K562 (cell line): ENCODE data around the gene EPHA10. TPM values are rescaled to one million over a fixed set of nuclear protein-coding genes. Genes with fewer than 3 reads are reported as not detected.

Experiments used
- ATF1 ChIP-seq, 2 experiments: fragments of 450-650 bp in 1 of 2; IDR thresholded peaks; 2 replicates each; pipeline ENCODE4 v1.6.1; 2016; ENCODE audit warnings: missing compliant biosample characterization in 1 of 2, missing genetic modification characterization in 1 of 2
- ATF7 ChIP-seq: fragments of 450-650 bp; IDR thresholded peaks from 2 replicates; pipeline ENCODE4 v1.7.1; 2014; ENCODE audit warnings: mild to moderate bottlenecking, moderate library complexity
- CREB3 ChIP-seq: fragments of 450-650 bp; conservative IDR thresholded peaks from 2 replicates; pipeline ENCODE4 v1.6.1; 2016; ENCODE audit warnings: missing genetic modification characterization, low read depth, mild to moderate bottlenecking, missing compliant biosample characterization, moderate library complexity
- FOXM1 ChIP-seq, 2 experiments: fragments of 450-650 bp in 1 of 2; sonication (generic) in 1 of 2; formaldehyde crosslinking in 1 of 2; IDR thresholded peaks; 2 replicates each; pipeline versions ENCODE4 v1.6.1 to v1.9.0; 2017 to 2022; ENCODE audit warnings: low read depth in 2 of 2, mild to moderate bottlenecking in 2 of 2, missing genetic modification reagents in 1 of 2, moderate library complexity in 1 of 2
- GABPA ChIP-seq: fragments of 200-800 bp; sonication (Bioruptor generic); conservative IDR thresholded peaks from 2 replicates; pipeline ENCODE4 v1.6.1; 2016; ENCODE audit warnings: low read depth, missing genetic modification characterization, missing compliant biosample characterization
- HDAC1 ChIP-seq, 2 experiments: fragments of 450-650 bp; IDR thresholded peaks; 2 replicates each; pipeline ENCODE4 v1.6.1; 2016 to 2017; ENCODE audit warnings: inconsistent platforms in 1 of 2, mild to moderate bottlenecking in 1 of 2, moderate library complexity in 1 of 2
- JUND ChIP-seq, 2 experiments: IDR thresholded peaks; 2 replicates in 1 of 2; 3 replicates in 1 of 2; pipeline ENCODE4 v1.6.1; 2011; ENCODE audit warnings: borderline replicate concordance in 2 of 2, low read depth in 2 of 2, low read length in 2 of 2, improper control_type of control experiment in 1 of 2, missing biosample characterization in 1 of 2, missing genetic modification characterization in 1 of 2, missing genetic modification reagents in 1 of 2
- MYC ChIP-seq, 2 experiments: fragments of 250-450 bp in 1 of 2; sonication (Bioruptor Pico) in 1 of 2; IDR thresholded peaks; 2 replicates each; pipeline versions ENCODE4 v1.5.1 to v1.6.1; 2012 to 2021; ENCODE audit warnings: low read depth in 2 of 2, borderline replicate concordance in 1 of 2, improper control_type of control experiment in 1 of 2, low read length in 1 of 2, mild to moderate bottlenecking in 1 of 2, moderate library complexity in 1 of 2
- NKRF ChIP-seq: fragments of 450-650 bp; IDR thresholded peaks from 2 replicates; pipeline ENCODE4 v1.6.1; 2016; ENCODE audit warnings: borderline replicate concordance
- PHF20 ChIP-seq: fragments of 450-650 bp; IDR thresholded peaks from 2 replicates; pipeline ENCODE4 v1.6.1; 2018; ENCODE audit not compliant: partially characterized antibody
- PHF21A ChIP-seq: fragments of 450-650 bp; IDR thresholded peaks from 2 replicates; pipeline ENCODE4 v1.6.1; 2017; ENCODE audit warnings: low read depth, borderline replicate concordance
- POLR2H ChIP-seq: IDR thresholded peaks from 2 replicates; pipeline ENCODE4 v1.6.1; 2016; ENCODE audit warnings: missing genetic modification characterization, low read depth, mild to moderate bottlenecking, control low read depth, missing compliant biosample characterization, moderate library complexity
- RBFOX2 ChIP-seq: fragments of 200-400 bp; formaldehyde crosslinking; IDR thresholded peaks from 2 replicates; pipeline ENCODE4 v1.6.1; 2017; ENCODE audit warnings: low read depth, mild to moderate bottlenecking, low read length, moderate library complexity
- SIN3B ChIP-seq: fragments of 450-650 bp; IDR thresholded peaks from 2 replicates; pipeline ENCODE4 v1.6.1; 2017; ENCODE audit warnings: low read depth, mild to moderate bottlenecking, moderate library complexity
- SP1 ChIP-seq: sonication (generic); formaldehyde crosslinking; IDR thresholded peaks from 2 replicates; pipeline ENCODE4 v1.8.1; 2022; ENCODE audit warnings: mild to moderate bottlenecking, missing genetic modification reagents
- TBP ChIP-seq: optimal IDR thresholded peaks from 2 replicates; pipeline ENCODE3; 2011; ENCODE audit warnings: low read depth, low read length, improper control_type of control experiment
- TRIM24 ChIP-seq, 2 experiments: fragments of 450-650 bp; IDR thresholded peaks; 2 replicates each; pipeline ENCODE4 v1.6.1; 2016
- ZBTB17 ChIP-seq: fragments of 450-650 bp; formaldehyde crosslinking; IDR thresholded peaks from 2 replicates; pipeline ENCODE4 v1.4.0; 2020; ENCODE audit warnings: mild to moderate bottlenecking
- ZNF175 ChIP-seq: fragments of 200-800 bp; sonication (Bioruptor generic); IDR thresholded peaks from 2 replicates; pipeline ENCODE4 v1.6.1; 2016; ENCODE audit warnings: low read depth, mild to moderate bottlenecking, missing genetic modification characterization, missing compliant biosample characterization
- ZNF253 ChIP-seq: fragments of 250-450 bp; sonication (Bioruptor Pico); conservative IDR thresholded peaks from 2 replicates; pipeline ENCODE4 v1.6.1; 2021; ENCODE audit warnings: mild to moderate bottlenecking
- ZNF668 ChIP-seq: fragments of 250-450 bp; sonication (Bioruptor Pico); IDR thresholded peaks from 2 replicates; pipeline ENCODE4 v1.8.0; 2022; ENCODE audit warnings: mild to moderate bottlenecking, inconsistent platforms
- ZNF76 ChIP-seq: fragments of 250-450 bp; sonication (Bioruptor Pico); IDR thresholded peaks from 2 replicates; pipeline ENCODE4 v1.4.0; 2020; ENCODE audit warnings: mild to moderate bottlenecking, moderate library complexity, borderline replicate concordance
- polyA plus RNA-seq, 8 experiments: library from polyadenylated mRNA; depleted of rRNA in 4 of 8; stranded (reverse) in 5 of 8; unstranded in 3 of 8; fragments of >200 nt; fragmentation: Nextera tagmentation in 2 of 8; fragmentation: Illumina TruSeq in 1 of 8; extraction: Ambion mirVana in 2 of 8; extraction: Trizol in 1 of 8; gene quantifications; 2 replicates each; pipeline versions ENCODE4 v1.2.1 to v1.2.3, GENCODE V29; 2011 to 2014; ENCODE audit warnings: inconsistent platforms in 1 of 8, missing spikeins in 1 of 8
- total RNA-seq, 7 experiments: library from RNA; depleted of rRNA in 6 of 7; stranded (reverse); fragments of >200 nt in 6 of 7; fragmentation: Illumina TruSeq in 2 of 7; extraction: Trizol in 2 of 7; gene quantifications; 2 replicates each; pipeline versions ENCODE4 v1.2.1 to v1.2.3, GENCODE V29; 2011 to 2021; ENCODE audit warnings: low replicate concordance in 1 of 7
- TF ChIP-seq, protein P1 (sequence below): sonication (generic); formaldehyde crosslinking; IDR thresholded peaks from 2 replicates; pipeline ENCODE4 v1.9.0; 2022; ENCODE audit warnings: mild to moderate bottlenecking, missing genetic modification reagents

EPHA10 gene
- total and polyA plus RNA-seq, 9 of the 15 experiments (the other 6 are each of a cell fraction or from before 2014, with no cell fraction given) = 0.03 TPM; not detected in 8

DNA sequence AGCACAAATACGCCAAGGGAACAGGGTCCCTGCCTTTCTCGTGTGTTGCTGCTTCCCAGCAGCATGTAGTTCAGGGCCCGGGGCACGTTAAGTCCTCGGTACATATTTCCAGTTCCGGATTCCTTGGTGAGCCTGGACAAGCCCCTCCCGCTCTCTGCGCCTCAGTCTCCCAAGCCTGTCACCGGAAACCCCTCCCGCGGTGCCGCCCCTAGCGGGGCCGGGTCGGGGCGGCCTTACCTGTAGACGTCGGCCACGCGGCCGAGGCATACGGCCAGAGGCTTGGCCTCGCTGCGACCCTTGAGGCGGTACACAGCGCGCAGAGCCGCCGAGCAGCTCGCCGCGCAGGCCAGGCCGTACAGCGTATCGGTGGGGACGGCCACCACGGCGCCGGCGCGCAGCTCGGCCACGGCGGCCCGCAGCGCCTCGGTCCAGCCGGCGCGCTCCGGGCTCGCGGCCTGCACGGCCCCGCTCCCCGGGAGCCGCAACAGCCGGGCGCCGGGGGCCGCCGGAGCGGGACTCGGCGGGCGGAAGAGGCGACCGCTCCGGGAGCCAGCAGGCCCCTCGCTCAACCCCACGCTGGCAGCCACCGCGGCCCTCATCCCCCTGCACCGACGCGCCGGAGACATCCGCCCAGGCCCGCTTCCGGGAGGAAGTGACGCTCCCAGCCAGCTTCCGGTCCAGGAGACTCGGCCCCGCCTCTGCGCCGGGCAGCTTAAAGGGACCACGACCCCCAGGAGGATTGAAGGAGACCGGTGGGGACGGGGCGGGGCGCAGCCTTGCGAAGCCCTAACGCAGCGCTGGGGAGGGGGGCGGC, 42.8 kb upstream of the EPHA10 start, which contains the start of the genes C1orf122 and YRDC (continued):
- TF ChIP-seq NKRF = peak; percentile 83
- no peak for TF ChIP-seq PHF21A
- peak; percentile 68 for TF ChIP-seq PHF20
- 0 out of 4 replicates have a peak, but pooled peaks of 1 of the 2 experiments have one; percentile 26 for TF ChIP-seq TRIM24 (IDR thresholded peaks at IDR 0.05)
- peak in 1 of 2 experiments; percentile 58; a peak in 2 of 4 replicates for TF ChIP-seq HDAC1 (IDR thresholded peaks at IDR 0.05)
- TF ChIP-seq FOXM1 (IDR thresholded peaks at IDR 0.05; ENCODE audit: low read depth) = peak; percentile 75; the same call in 1 of the 2 replicates
- TF ChIP-seq FOXM1 (CRISPR knock-in tag; IDR thresholded peaks at IDR 0.05; ENCODE audit: low read depth) = no peak
- TF ChIP-seq ZNF253 (CRISPR knock-in tag) = no peak
- TF ChIP-seq ZNF175 (CRISPR knock-in tag) = no peak
- TF ChIP-seq MYC (IDR thresholded peaks at IDR 0.05; ENCODE audit: low read depth, low read length) = peak; percentile 88
- TF ChIP-seq MYC (CRISPR knock-in tag; IDR thresholded peaks at IDR 0.05; ENCODE audit: borderline replicate concordance, low read depth) = peak; percentile 47; the same call in 1 of the 2 replicates
- TF ChIP-seq TBP = peak; percentile 54
- TF ChIP-seq, protein P1, sequence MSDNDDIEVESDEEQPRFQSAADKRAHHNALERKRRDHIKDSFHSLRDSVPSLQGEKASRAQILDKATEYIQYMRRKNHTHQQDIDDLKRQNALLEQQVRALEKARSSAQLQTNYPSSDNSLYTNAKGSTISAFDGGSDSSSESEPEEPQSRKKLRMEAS (CRISPR knock-in tag) = peak; percentile 66
- no peak for TF ChIP-seq ZNF668 (CRISPR knock-in tag)
- peak; percentile 54; the same call in 1 of the 2 replicates for TF ChIP-seq POLR2H (tag)
- TF ChIP-seq ATF1 (CRISPR knock-in tag; IDR thresholded peaks at IDR 0.05) = no peak
- peak; percentile 83 for TF ChIP-seq ATF1 (tag; IDR thresholded peaks at IDR 0.05)
- no peak for TF ChIP-seq CREB3 (tag)
- no peak for TF ChIP-seq ZNF76 (CRISPR knock-in tag)
- 0 out of 2 replicates have a peak, but pooled peaks have one; percentile 37 for TF ChIP-seq ZBTB17
- peak; percentile 99 for TF ChIP-seq GABPA (tag)
- peak; percentile 49; the same call in 1 of the 2 replicates for TF ChIP-seq ATF7
- TF ChIP-seq JUND (IDR thresholded peaks at IDR 0.05; ENCODE audit: borderline replicate concordance, low read depth, low read length) = peak; percentile 57
- no peak for TF ChIP-seq JUND (tag; IDR thresholded peaks at IDR 0.05; ENCODE audit: borderline replicate concordance, low read depth, low read length)
- TF ChIP-seq RBFOX2 = peak; percentile 96
- peak; percentile 92 for TF ChIP-seq SIN3B
- peak; percentile 72; the same call in 1 of the 2 replicates for TF ChIP-seq SP1 (CRISPR knock-in tag)
